ENCODE data around the gene EP400.
A peak's percentile ranks its signal among the peaks of the same experiment; 100 is the strongest.

The EP400 gene

GRCh38 chr12:131911851-131912477 lies 37.8 kb upstream of the EP400 start:
- no peak for DNase-seq

- no peak for DNase-seq
Measured at GRCh38 chr12:131912518-131913274, 37.0 kb upstream of the EP400 start.

- no peak for DNase-seq
Measured at GRCh38 chr12:131913666-131914065, 36.1 kb upstream of the EP400 start.

- no peak for DNase-seq
Measured at GRCh38 chr12:131914179-131914702, 35.5 kb upstream of the EP400 start.

GRCh38 chr12:131915000-131915689 lies 34.6 kb upstream of the EP400 start:
- DNase-seq = no peak

- DNase-seq = no peak
Measured at GRCh38 chr12:131915823-131916222, 33.9 kb upstream of the EP400 start.

GRCh38 chr12:131916306-131917138 lies 33.2 kb upstream of the EP400 start:
- no peak for DNase-seq

- DNase-seq = peak in 1 of 2 donors; percentile 36
Measured at GRCh38 chr12:131917139-131917710, 32.5 kb upstream of the EP400 start.

GRCh38 chr12:131917711-131918306 lies 31.9 kb upstream of the EP400 start:
- DNase-seq = no peak

- no peak for DNase-seq
Measured at GRCh38 chr12:131918311-131919050, 31.3 kb upstream of the EP400 start.

- DNase-seq = no peak
Measured at GRCh38 chr12:131919051-131919347, 30.7 kb upstream of the EP400 start.

- no peak for DNase-seq
Measured at GRCh38 chr12:131919366-131920156, 30.2 kb upstream of the EP400 start.

- DNase-seq = no peak
Measured at GRCh38 chr12:131920157-131920508, 29.6 kb upstream of the EP400 start.

- DNase-seq = no peak
Measured at GRCh38 chr12:131920902-131921840, 28.6 kb upstream of the EP400 start.

- no peak for DNase-seq
Measured at GRCh38 chr12:131921866-131922769, 27.6 kb upstream of the EP400 start.

- DNase-seq = no peak
Measured at GRCh38 chr12:131922772-131923171, 27.0 kb upstream of the EP400 start.

GRCh38 chr12:131923260-131923659 lies 26.5 kb upstream of the EP400 start:
- no peak for DNase-seq
